SK-N-SH treated with all-trans-retinoic acid at 6 μM for 48 hours (cell line): ENCODE data around the gene CD96.

Experiments
- ATAC-seq: fragments of 200-7000 bp; cut with Tn5 transposase; 3 replicates; pipeline ENCODE4 v1.9.1; 2020; ENCODE audit warnings: mild to moderate bottlenecking, moderate library complexity
- BACH2 ChIP-seq: fragments of 250-450 bp; sonication (Bioruptor Pico); IDR thresholded peaks from 2 replicates; pipeline ENCODE4 v1.9.0; 2021; ENCODE audit warnings: mild to moderate bottlenecking, borderline replicate concordance
- CSRNP3 ChIP-seq: fragments of 250-450 bp; sonication (Bioruptor Pico); IDR thresholded peaks from 2 replicates; pipeline ENCODE4 v1.5.1; 2021; ENCODE audit warnings: mild to moderate bottlenecking, moderate library complexity
- ESRRG ChIP-seq: fragments of 250-450 bp; sonication (Bioruptor Pico); IDR thresholded peaks from 2 replicates; pipeline ENCODE4 v1.6.1; 2021; ENCODE audit warnings: mild to moderate bottlenecking
- ISL1 ChIP-seq: fragments of 250-450 bp; sonication (Bioruptor Pico); IDR thresholded peaks from 2 replicates; pipeline ENCODE4 v2.1.2; 2022; ENCODE audit warnings: mild to moderate bottlenecking, moderate library complexity
- OSR1 ChIP-seq: fragments of 250-450 bp; sonication (Bioruptor Pico); IDR thresholded peaks from 2 replicates; pipeline ENCODE4 v1.8.0; 2022; ENCODE audit warnings: moderate library complexity, mild to moderate bottlenecking, inconsistent platforms
- PATZ1 ChIP-seq: fragments of 250-450 bp; sonication (Bioruptor Pico); IDR thresholded peaks from 2 replicates; pipeline ENCODE4 v1.8.0; 2020; ENCODE audit warnings: mild to moderate bottlenecking, moderate library complexity, borderline replicate concordance
- POU6F1 ChIP-seq: fragments of 250-450 bp; sonication (Bioruptor Pico); IDR thresholded peaks from 2 replicates; pipeline ENCODE4 v1.8.0; 2021; ENCODE audit warnings: low read depth, mild to moderate bottlenecking, moderate library complexity, borderline replicate concordance
- PPARA ChIP-seq: fragments of 250-450 bp; sonication (Bioruptor Pico); IDR thresholded peaks from 2 replicates; pipeline ENCODE4 v1.5.0; 2020; ENCODE audit warnings: mild to moderate bottlenecking, borderline replicate concordance
- RARB ChIP-seq: fragments of 250-450 bp; sonication (Bioruptor Pico); IDR thresholded peaks from 2 replicates; pipeline ENCODE4 v1.8.0; 2021; ENCODE audit warnings: mild to moderate bottlenecking, moderate library complexity
- SNAI2 ChIP-seq: fragments of 250-450 bp; sonication (Bioruptor Pico); IDR thresholded peaks from 2 replicates; pipeline ENCODE4 v1.5.0; 2020; ENCODE audit warnings: mild to moderate bottlenecking, moderate library complexity
- TSHZ2 ChIP-seq: fragments of 250-450 bp; sonication (Bioruptor Pico); IDR thresholded peaks from 2 replicates; pipeline ENCODE4 v1.5.0; 2020; ENCODE audit warnings: mild to moderate bottlenecking, moderate library complexity
- ZC3H10 ChIP-seq: fragments of 250-450 bp; sonication (Bioruptor Pico); IDR thresholded peaks from 2 replicates; pipeline ENCODE4 v1.5.1; 2021; ENCODE audit warnings: mild to moderate bottlenecking, moderate library complexity
- ZFP3 ChIP-seq: fragments of 250-450 bp; sonication (Bioruptor Pico); IDR thresholded peaks from 2 replicates; pipeline ENCODE4 v1.5.0; 2020; ENCODE audit warnings: mild to moderate bottlenecking, moderate library complexity
- ZFP30 ChIP-seq: fragments of 450-650 bp; formaldehyde crosslinking; IDR thresholded peaks from 2 replicates; pipeline ENCODE4 v1.5.0; 2022; ENCODE audit warnings: mild to moderate bottlenecking, moderate library complexity
- ZNF565 ChIP-seq: fragments of 450-650 bp; formaldehyde crosslinking; conservative IDR thresholded peaks from 2 replicates; pipeline ENCODE4 v1.5.0; 2020; ENCODE audit warnings: low read depth, mild to moderate bottlenecking, moderate library complexity
- ZNF70 ChIP-seq: fragments of 450-650 bp; formaldehyde crosslinking; IDR thresholded peaks from 2 replicates; pipeline ENCODE4 v1.5.0; 2020; ENCODE audit warnings: mild to moderate bottlenecking, moderate library complexity
- ZNF8 ChIP-seq: fragments of 450-650 bp; formaldehyde crosslinking; IDR thresholded peaks from 2 replicates; pipeline ENCODE4 v1.5.0; 2020; ENCODE audit warnings: mild to moderate bottlenecking, moderate library complexity

The CD96 gene

GRCh38 chr3:111496894-111497559 is 45.0 kb upstream of the CD96 start:
- no peak for ATAC-seq
- TF ChIP-seq BACH2 (CRISPR knock-in tag) (no peak), PPARA (CRISPR knock-in tag) (no peak), ESRRG (CRISPR knock-in tag) (no peak), POU6F1 (CRISPR knock-in tag) (no peak), ZNF8 (CRISPR knock-in tag) (no peak), ZNF565 (CRISPR knock-in tag) (no peak)

- ATAC-seq: no peak
- TF ChIP-seq ZNF70 (CRISPR knock-in tag) (no peak), CSRNP3 (CRISPR knock-in tag) (no peak), ZC3H10 (CRISPR knock-in tag) (no peak), ISL1 (CRISPR knock-in tag) (no peak)
These were observed 44.0 kb upstream of the CD96 start for GRCh38 chr3:111498022-111498421.

- TF ChIP-seq ZNF70 (CRISPR knock-in tag): no peak
- TF ChIP-seq ISL1 (CRISPR knock-in tag): no peak
- no peak for TF ChIP-seq PATZ1 (CRISPR knock-in tag)
- no peak for TF ChIP-seq POU6F1 (CRISPR knock-in tag)
- TF ChIP-seq CSRNP3 (CRISPR knock-in tag): no peak
- TF ChIP-seq ZFP30 (CRISPR knock-in tag): no peak
- TF ChIP-seq RARB (CRISPR knock-in tag): no peak
- TF ChIP-seq BACH2 (CRISPR knock-in tag): no peak
- no peak for TF ChIP-seq ESRRG (CRISPR knock-in tag)
- no peak for TF ChIP-seq ZNF565 (CRISPR knock-in tag)
- no peak for TF ChIP-seq ZFP3
- no peak for TF ChIP-seq SNAI2 (CRISPR knock-in tag)
- TF ChIP-seq OSR1 (CRISPR knock-in tag): no peak
- no peak for TF ChIP-seq TSHZ2 (CRISPR knock-in tag)
- TF ChIP-seq, all 23 proteins: peak for 0
- no peak for ATAC-seq
These were observed 35.6 kb upstream of the CD96 start for GRCh38 chr3:111506435-111506834.
